HCT116 (cell line): ENCODE measurements around the gene ACVR1. TPM values are rescaled to one million over a fixed set of nuclear protein-coding genes. Genes with fewer than 3 reads are reported as not detected.

Source experiments
- ATAC-seq: fragments of 200-7000 bp; cut with Tn5 transposase; 2 replicates; pipeline ENCODE4 v1.9.1; 2020; ENCODE audit warnings: mild to moderate bottlenecking, moderate library complexity
- BruUV-seq: library from RNA; stranded (reverse); fragments of 400-500 nt; replicated peaks from 2 replicates; lab custom pipeline; 2021; lab: Mats Ljungman, UMichigan
- CTCF ChIA-PET: fragments of 300-600 bp; sonication (Branson Sonifier 250); formaldehyde crosslinking; loops from one replicate; lab custom pipeline; 2021; ENCODE audit warnings: antibody characterized with exemption; lab: Charles Lee
- POLR2A ChIA-PET: fragments of 300-600, 350-600 bp; sonication (Branson Sonifier 250); formaldehyde crosslinking; loops from one replicate; lab custom pipeline; 2021; ENCODE audit warnings: antibody characterized with exemption; lab: Charles Lee
- RAD21 ChIA-PET, 2 experiments: fragments of 300-600 bp; sonication (Branson Sonifier 250); formaldehyde crosslinking; loops; one replicate each; lab custom pipeline; 2023; ENCODE audit warnings: low total read pairs in 2 of 2; ENCODE audit not compliant: uncharacterized antibody in 2 of 2, unreplicated experiment in 2 of 2, low non-redundant PET in 1 of 2; lab: Charles Lee
- DNase-seq: peaks from one replicate; pipeline ENCODE4 v3.0.0-alpha.2; 2010; ENCODE audit warnings: low read depth, low spot score
- H2AFZ ChIP-seq: fragments of 200-600 bp; shearing (Covaris generic), sonication (generic); 2 replicates; pipeline ENCODE4 v1.6.1; 2017; ENCODE audit warnings: low read depth, mixed run types, mixed read lengths, antibody characterized with exemption, low read length; ENCODE audit not compliant: poor library complexity, severe bottlenecking
- H3K27ac ChIP-seq: 2 replicates; pipeline ENCODE4 v1.5.1; 2012; ENCODE audit warnings: low read depth, low read length
- H3K27me3 ChIP-seq: fragments of 200-600 bp; sonication (generic); 2 replicates; pipeline ENCODE4 v1.6.1; 2016; ENCODE audit warnings: mixed run types, low read length, mixed read lengths; ENCODE audit not compliant: insufficient read depth
- H3K36me3 ChIP-seq, 2 experiments: fragments of 200-500 bp in 1 of 2; fragments of 200-600 bp in 1 of 2; sonication (Bioruptor generic) in 1 of 2; sonication (generic) in 1 of 2; 2 replicates each; pipeline versions ENCODE4 v1.5.1 to v1.6.1; 2014 to 2016; ENCODE audit warnings: low read length in 2 of 2, inconsistent platforms in 1 of 2, mixed read lengths in 1 of 2, mixed run types in 1 of 2; ENCODE audit not compliant: insufficient read depth in 2 of 2, control insufficient read depth in 1 of 2
- H3K4me1 ChIP-seq, 2 experiments: fragments of 200-600 bp in 1 of 2; sonication (generic) in 1 of 2; 2 replicates each; pipeline versions ENCODE4 v1.5.1 to v1.6.1; 2012 to 2017; ENCODE audit warnings: low read length in 2 of 2, inconsistent platforms in 1 of 2, mild to moderate bottlenecking in 1 of 2, mixed read lengths in 1 of 2, mixed run types in 1 of 2, moderate library complexity in 1 of 2; ENCODE audit not compliant: insufficient read depth in 2 of 2, control insufficient read depth in 1 of 2
- H3K4me2 ChIP-seq: fragments of 200-600 bp; sonication (generic); 2 replicates; pipeline ENCODE4 v1.6.1; 2017; ENCODE audit warnings: mixed run types, low read length, mixed read lengths
- H3K4me3 ChIP-seq, 2 experiments: fragments of 200-600 bp in 1 of 2; sonication (generic) in 1 of 2; replicated peaks in 1 of 2; 2 replicates each; pipeline ENCODE4 v1.5.1; 2011 to 2016; ENCODE audit warnings: low read length in 2 of 2, control low read depth in 1 of 2, low read depth in 1 of 2, mild to moderate bottlenecking in 1 of 2, mixed read lengths in 1 of 2, mixed run types in 1 of 2
- H3K79me2 ChIP-seq: fragments of 200-600 bp; sonication (generic); 2 replicates; pipeline ENCODE4 v1.6.1; 2017; ENCODE audit warnings: mild to moderate bottlenecking, mixed run types, low read length, moderate library complexity, mixed read lengths; ENCODE audit not compliant: insufficient read depth
- H3K9ac ChIP-seq: fragments of 200-600 bp; sonication (generic); 2 replicates; pipeline ENCODE4 v1.6.1; 2016; ENCODE audit warnings: low read length, mixed read lengths
- H3K9me2 ChIP-seq: fragments of 200-600 bp; sonication (generic), shearing (Covaris generic); 2 replicates; pipeline ENCODE4 v1.6.1; 2017; ENCODE audit warnings: mixed run types, mild to moderate bottlenecking, moderate library complexity; ENCODE audit not compliant: insufficient read depth
- H3K9me3 ChIP-seq, 2 experiments: fragments of 200-500 bp in 1 of 2; fragments of 200-600 bp in 1 of 2; sonication (Bioruptor generic) in 1 of 2; sonication (generic) in 1 of 2; 2 replicates each; pipeline ENCODE4 v1.6.1; 2014 to 2017; ENCODE audit warnings: low read length in 2 of 2, mixed read lengths in 2 of 2, inconsistent platforms in 1 of 2, low read depth in 1 of 2, mild to moderate bottlenecking in 1 of 2, mixed run types in 1 of 2, moderate library complexity in 1 of 2; ENCODE audit not compliant: control insufficient read depth in 1 of 2, insufficient read depth in 1 of 2
- H4K20me1 ChIP-seq: fragments of 200-600 bp; sonication (generic), shearing (Covaris generic); 2 replicates; pipeline ENCODE4 v1.6.1; 2017; ENCODE audit warnings: mixed run types, mild to moderate bottlenecking, moderate library complexity; ENCODE audit not compliant: insufficient read depth
- EZH2phosphoT487 ChIP-seq: fragments of 200-600 bp; IDR thresholded peaks from 2 replicates; pipeline ENCODE4 v1.6.1; 2018; ENCODE audit warnings: antibody characterized with exemption, borderline replicate concordance
- FOSL1 ChIP-seq: IDR thresholded peaks from 2 replicates; pipeline ENCODE4 v1.6.1; 2012; ENCODE audit warnings: low read depth
- SP1 ChIP-seq: IDR thresholded peaks from 2 replicates; pipeline ENCODE4 v1.6.1; 2012; ENCODE audit warnings: low read depth
- YY1 ChIP-seq: IDR thresholded peaks from 2 replicates; pipeline ENCODE4 v1.6.1; 2011; ENCODE audit warnings: low read length, low read depth, moderate library complexity, mild to moderate bottlenecking; ENCODE audit not compliant: insufficient replicate concordance; ENCODE audit errors: extremely low read depth
- ZFX ChIP-seq: fragments of 450-650 bp; IDR thresholded peaks from 2 replicates; pipeline ENCODE4 v1.6.1; 2017
- intact Hi-C: fragments of 100-400 bp; cut with micrococcal nuclease; formaldehyde crosslinking; loops from 2 replicates; pipeline ENCODE4 v1.10.0; 2022
- total RNA-seq: library from RNA; stranded (reverse); gene quantifications from one replicate; pipeline ENCODE4 v1.2.1, GENCODE V29; 2021; ENCODE audit not compliant: unreplicated experiment
- TF ChIP-seq, protein P1 (sequence below): IDR thresholded peaks from 2 replicates; pipeline ENCODE4 v1.6.1; 2012

The ACVR1 gene
- total RNA-seq, 1 experiment from 2014 or later, result 16.9 TPM

DNA sequence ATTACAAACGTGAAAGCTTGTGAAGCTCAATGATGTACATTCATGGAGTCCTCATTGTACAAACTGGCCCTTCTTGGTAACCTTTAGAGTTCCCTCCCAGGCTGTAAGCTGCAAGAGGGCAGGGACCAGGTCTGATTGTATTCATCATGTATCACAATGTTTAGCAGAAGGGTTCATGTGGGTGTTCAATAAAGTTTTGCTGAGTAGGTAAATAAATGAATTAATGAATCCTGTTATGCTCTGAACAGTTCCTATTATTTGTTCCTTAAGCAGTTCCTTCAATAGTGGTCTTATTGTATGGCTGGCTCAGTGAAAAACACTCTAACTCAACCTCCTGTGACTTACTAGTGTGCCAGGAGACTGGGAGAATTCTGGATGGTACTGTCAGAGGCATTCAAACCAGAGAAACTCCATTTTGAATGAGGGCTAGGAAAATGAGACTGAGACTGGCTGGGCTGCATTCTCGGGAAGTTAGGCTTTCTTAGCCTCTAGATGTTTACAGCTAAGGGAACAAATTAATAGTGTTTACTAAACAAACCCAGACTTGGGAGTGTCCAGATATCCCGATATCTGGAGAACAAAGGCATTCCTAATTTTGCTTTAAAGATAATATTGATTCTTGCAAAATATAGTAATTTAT is 1.8 kb upstream of the ACVR1 start:
- H3K36me3 ChIP-seq, result no peaks in the 10 kb centered on the region
- peaks cover 6 to 25% of the 10 kb centered on the region in 2 experiments; a peak in 3 of 4 replicates for H3K4me1 ChIP-seq
- H3K9ac ChIP-seq, result no peak overlapping the region
- no peak overlapping the region for H2AFZ ChIP-seq
- RAD21 ChIA-PET, result no interaction called here
- no peaks in the 10 kb centered on the region for H3K27me3 ChIP-seq
- POLR2A ChIA-PET, result no interaction called here
- H3K9me3 ChIP-seq, result no peaks in the 10 kb centered on the region
- no peak overlapping the region for H3K4me3 ChIP-seq
- no peaks in the 10 kb centered on the region for H3K9me2 ChIP-seq
- DNase-seq (no peak), ATAC-seq (no peak)
- H4K20me1 ChIP-seq, result no peaks in the 10 kb centered on the region
- TF ChIP-seq SP1, result no peak
- H3K79me2 ChIP-seq, result peaks cover 21% of the 10 kb centered on the region
- intact Hi-C loops, result loop anchor here (5.0 kb wide), 1 partner anchor 101 kb away; no protein-coding TSS in a partner anchor
- CTCF ChIA-PET, result no interaction called here
- BruUV-seq, result no TSS peak
- no peak overlapping the region for H3K27ac ChIP-seq
- H3K4me2 ChIP-seq, result peak overlapping the region; percentile 92; the same call in 1 of the 2 replicates

DNA sequence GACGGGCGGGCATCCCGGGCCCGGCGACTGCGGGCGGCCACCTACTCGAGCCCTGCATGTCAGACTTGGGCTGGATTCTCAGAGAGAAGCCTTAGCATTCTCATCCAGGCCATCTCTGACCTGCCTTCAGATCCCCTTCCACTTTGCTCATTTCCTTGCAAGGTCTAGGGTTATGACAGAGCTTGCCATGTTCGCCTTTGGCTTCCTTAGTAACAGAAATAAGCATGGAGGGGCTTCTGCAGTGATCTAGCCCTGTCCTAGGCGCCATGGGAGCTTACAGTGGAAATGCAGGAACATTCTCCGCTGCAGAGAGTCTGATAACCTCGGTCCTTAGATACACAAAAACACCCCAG is 632 bp upstream of the ACVR1 start:
- ChIA-PET POLR2A (interaction anchor here (1.0 kb wide), 1 partner anchor 26 kb away, joined by 3 read pairs; no protein-coding TSS in a partner anchor), RAD21 (no interaction called here)
- Histone ChIP-seq H3K4me2 (peak overlapping the region; percentile 92), H3K27ac (peak overlapping the region; percentile 79), H3K9me2 (no peaks in the 10 kb centered on the region), H3K79me2 (peaks cover 21% of the 10 kb centered on the region), H3K9ac (peak overlapping the region; percentile 67), H4K20me1 (no peaks in the 10 kb centered on the region), H2AFZ (no peak overlapping the region)
- DNase-seq, result no peak
- intact Hi-C loops, result loop anchor here (5.0 kb wide), 1 partner anchor 99 kb away; no protein-coding TSS in a partner anchor
- TF ChIP-seq, protein P1, sequence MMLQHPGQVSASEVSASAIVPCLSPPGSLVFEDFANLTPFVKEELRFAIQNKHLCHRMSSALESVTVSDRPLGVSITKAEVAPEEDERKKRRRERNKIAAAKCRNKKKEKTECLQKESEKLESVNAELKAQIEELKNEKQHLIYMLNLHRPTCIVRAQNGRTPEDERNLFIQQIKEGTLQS, result no peak
- TF ChIP-seq ZFX, result peak; percentile 22; the same call in 1 of the 2 replicates
- no peak for TF ChIP-seq EZH2phosphoT487
- TF ChIP-seq FOSL1, result no peak
- no peak for TF ChIP-seq YY1
- TF ChIP-seq, all 23 proteins: peak for 1
- no peaks in the 10 kb centered on the region for H3K36me3 ChIP-seq
- peaks cover 6 to 25% of the 10 kb centered on the region in 2 experiments; a peak in 3 of 4 replicates for H3K4me1 ChIP-seq
- peak overlapping the region; percentile 67 to 76 for H3K4me3 ChIP-seq
- CTCF ChIA-PET, result interaction anchor here (0.9 to 1.6 kb wide), 3 partner anchors 11 to 23 kb away, joined by 3 to 5 read pairs (median 3); no protein-coding TSS in a partner anchor
- no TSS peak for BruUV-seq
- no peaks in the 10 kb centered on the region for H3K27me3 ChIP-seq
- no peak; the same call in 1 of the 2 replicates for ATAC-seq
- no peaks in the 10 kb centered on the region for H3K9me3 ChIP-seq
